HG03342 (cell line): Measurements from ENCODE around the gene ANKRD10.
"Not testable (repeated sequence)": the region's sequence is repeated elsewhere in the genome, so short reads cannot be mapped to it uniquely, and the experiment has no call there.

Experiments used
- ATAC-seq: cut with Tn5 transposase; IDR thresholded peaks from one replicate; pipeline ENCODE4 v1.9.1; 2021; ENCODE audit warnings: mild to moderate bottlenecking, moderate library complexity; ENCODE audit not compliant: unreplicated experiment

ANKRD10 gene

DNA sequence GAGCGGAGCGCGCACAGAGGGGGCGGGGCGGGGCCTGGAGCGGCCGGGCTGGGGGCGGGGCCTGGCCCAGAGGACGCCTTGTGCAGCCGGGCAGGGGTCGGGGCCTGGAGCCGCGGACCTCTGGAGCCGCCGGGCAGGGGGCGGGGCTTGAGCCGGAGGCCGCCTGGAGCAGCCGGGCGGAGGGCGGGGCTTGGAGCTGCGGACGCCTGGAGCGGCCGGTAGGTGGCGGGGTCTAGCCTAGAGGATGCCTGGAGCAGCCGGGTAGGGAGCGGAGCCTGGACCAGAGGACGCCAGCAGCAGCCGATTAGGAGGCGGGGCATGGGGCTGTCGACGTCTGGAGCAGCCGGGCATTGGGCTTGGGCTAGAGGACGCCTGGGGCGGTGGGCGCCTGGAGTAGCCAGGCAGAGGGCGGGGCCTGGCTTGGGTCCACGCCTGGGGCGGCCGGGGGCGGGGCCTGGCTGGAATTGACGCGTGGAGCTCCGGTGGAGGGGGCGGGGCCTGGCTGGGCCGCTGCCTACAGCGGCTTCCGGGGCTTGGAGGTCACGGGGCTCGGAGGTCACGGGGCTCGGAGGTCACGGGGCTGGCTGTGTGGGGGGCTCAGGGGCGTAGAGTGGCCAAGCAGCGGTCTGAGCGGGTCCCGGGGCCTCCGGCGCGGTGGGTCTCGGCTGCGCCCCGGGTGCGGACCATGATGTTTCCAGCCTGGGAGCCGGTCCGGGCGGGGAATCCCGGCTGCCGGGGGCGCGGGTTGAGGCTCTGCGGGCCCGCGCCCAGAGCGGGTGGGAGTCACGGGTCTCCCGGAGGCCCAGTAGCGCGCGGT is at the start of gene ANKRD10:
ANKRD10 (minus strand) TSS at position 13 of the 817 bp plus-strand sequence. CDS start 135 bp downstream, outside the sequence.
- ATAC-seq, result peak; percentile 77

DNA sequence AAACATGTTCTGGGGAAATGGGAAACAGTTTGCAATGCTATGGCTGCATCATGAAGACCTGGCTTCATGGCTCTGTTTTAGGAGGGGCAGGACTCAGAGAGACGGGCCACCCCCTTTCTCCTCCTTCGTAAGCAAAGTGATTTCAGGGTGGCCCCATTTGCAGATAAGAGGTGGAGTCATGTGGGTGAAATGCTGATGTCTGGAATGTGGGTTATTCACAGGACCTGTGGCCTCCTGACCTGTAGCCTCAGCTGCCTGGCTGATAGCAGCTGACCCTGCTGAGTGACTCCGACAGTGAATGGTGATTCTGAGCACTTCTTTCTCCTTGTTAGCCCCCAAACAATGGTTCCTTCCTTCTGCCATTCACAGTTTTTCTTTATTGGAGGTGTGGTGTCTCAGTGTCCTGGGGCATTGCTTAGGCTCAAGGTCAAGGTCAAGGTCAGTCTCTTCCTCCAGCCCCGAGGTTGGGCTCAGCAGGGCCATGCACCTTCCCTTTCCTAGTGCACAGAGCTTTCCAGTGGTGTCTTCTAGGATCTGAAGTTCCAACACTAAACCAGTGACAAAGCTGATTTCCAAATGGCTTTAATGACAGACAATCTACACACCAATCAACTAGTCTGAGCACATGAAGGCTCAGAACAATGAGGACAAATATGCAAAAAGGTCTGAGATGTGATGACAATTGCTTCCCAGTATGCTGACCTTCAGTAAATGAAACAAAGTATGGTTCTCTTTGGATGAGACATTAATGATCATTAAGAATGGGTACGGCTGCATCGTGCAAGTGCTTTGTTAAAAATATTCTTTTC is 49.6 kb upstream of the ANKRD10 start:
- ATAC-seq, result peak; percentile 11

DNA sequence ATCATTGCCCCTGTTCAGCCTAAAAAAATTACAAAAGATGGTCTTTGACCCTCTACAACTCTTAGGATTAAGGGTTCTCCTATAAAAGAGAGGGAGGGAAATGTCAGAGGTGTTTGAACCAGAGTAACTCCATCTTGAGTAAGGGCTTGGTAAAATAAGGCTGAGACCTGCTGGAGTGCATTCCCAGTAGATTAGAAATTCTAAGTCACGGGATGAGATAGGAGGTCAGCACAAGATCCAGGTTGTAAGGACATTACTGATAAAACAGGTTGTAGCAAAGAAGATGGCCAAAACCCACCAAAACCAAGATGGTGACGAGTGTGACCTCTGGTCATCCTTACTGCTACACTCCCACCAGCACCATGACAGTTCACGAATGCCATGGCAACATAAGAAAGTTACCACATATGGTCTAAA is 48.7 kb upstream of the ANKRD10 start:
- ATAC-seq, result no peak

DNA sequence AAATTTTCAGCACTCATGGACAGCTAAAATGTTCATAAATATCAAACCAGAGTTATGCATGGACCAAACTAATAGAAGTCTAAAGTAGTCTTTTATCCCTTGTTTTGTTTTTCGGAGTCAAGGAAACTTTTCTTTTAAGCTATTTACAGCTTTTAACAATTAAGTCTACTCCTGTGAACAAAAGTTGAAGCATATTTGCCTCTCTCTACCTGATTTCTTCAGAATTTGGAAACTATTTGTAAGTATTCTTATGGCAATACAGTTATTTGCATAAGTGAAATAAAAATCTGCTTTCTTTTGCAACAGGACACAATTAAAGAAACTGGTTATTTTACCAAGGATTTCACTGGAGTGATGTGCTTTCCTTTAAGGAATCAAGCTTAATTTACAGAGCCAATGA is 47.1 kb upstream of the ANKRD10 start:
- no peak for ATAC-seq

DNA sequence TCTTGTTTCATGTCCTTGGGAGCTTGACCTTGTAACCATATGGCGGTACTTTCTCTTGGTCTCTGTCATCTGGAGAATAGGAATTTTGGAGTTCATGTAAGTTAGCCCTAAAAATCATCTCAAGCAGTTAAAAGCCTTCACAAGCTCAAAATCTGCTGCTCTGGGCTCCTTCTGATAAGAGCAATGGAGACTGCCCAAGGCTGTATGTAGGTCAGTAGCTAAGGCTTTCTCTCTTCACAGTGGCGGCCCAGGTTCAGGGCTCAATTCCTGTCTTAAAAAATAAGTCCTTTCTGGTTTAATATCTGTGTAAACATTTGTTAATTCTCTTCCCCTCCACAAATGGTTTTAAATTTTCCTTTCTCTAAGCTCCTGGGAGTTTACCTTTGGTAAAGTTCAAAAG is 45.3 kb upstream of the ANKRD10 start:
- ATAC-seq, result no peak

DNA sequence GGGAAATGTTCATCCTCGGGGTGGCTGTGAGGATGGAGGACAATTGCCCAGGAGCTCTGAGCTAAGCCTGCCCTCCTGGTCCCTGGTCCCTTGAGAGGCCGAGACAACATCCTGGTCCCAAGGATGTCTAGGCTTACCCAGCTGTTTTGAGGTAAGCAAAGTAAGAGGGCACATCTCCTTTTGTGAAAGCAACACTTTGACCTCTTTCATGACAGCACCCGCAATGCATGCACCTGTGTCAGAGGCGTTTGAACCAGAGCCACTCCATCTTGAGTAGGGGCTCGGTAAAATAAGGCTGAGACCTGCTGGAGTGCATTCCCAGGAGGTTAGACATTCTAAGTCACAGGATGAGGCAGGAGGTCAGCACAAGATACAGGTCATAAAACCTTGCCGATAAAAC is 43.1 kb upstream of the ANKRD10 start:
- no peak for ATAC-seq

DNA sequence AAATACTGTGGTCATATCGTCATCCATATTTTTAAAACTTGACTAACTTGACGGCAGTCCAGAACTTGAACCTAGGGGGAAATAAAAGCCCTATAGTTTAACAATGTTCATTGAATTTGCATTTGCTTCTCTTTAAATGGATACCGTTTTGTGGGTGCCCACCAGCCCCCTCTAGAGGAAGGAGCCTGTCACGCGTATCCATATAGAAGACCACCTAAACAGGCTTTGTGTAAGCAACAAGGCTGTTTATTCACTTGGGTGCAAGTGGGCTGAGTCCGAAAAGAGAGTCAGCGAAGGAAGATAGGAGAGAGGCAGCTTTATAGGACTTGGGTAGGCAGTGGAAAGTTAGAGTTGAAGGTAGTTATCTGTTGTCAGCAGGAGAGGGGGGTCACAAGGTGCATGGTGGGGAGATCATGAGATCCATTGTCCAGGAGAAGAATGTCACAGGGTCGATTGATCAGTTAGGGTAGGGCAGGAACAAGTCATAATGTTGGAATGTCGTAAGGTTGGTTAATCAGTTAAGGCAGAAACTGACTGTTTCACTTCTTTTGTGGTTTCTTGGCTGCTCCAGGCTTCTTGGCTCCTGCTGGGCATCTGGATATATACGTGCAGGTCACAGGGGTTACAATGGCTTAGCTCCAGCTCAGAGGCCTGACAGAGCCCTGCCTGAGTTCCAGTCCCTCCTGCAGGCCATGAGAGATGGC is 42.5 kb upstream of the ANKRD10 start:
- ATAC-seq, result no peak

DNA sequence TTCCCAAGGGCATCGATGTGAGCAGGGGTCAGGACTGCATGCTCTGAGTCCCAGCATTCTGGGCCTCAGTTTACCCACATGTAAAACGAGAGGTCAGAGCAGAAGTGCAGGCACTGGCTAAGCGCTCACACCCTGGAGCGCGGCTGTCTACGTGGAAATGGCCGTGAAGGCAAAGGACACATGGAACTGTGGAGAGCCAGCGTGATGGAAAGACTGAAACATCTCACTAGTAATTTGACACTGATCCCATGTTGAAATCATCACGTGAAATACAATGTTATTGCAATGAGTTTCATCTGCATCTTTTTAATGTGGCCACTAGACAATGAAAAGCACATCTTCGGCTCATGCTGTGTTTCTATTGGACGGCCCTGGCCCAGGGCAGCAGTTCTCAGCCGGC is 41.3 kb upstream of the ANKRD10 start:
- ATAC-seq, result not testable (repeated sequence)

DNA sequence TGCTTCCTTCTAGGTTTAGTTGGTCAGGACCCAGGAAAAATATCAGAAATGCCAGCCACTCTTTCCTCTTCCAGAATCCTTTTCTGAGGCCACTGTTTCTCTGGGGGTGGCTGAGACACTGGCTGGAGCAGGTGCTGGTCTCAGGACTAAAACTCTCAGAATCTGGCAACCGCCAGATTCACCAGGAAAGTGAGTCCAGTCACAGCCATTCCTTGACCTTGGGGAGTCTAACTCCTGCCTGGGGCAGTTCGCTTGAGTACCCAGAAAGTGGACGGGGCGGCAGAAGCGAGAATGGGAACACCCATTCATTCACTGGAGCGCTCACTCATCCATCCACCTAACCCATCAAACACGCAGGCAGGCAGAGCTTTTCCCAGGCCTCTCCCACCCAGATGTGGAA is 40.7 kb upstream of the ANKRD10 start:
- not testable (repeated sequence) for ATAC-seq

DNA sequence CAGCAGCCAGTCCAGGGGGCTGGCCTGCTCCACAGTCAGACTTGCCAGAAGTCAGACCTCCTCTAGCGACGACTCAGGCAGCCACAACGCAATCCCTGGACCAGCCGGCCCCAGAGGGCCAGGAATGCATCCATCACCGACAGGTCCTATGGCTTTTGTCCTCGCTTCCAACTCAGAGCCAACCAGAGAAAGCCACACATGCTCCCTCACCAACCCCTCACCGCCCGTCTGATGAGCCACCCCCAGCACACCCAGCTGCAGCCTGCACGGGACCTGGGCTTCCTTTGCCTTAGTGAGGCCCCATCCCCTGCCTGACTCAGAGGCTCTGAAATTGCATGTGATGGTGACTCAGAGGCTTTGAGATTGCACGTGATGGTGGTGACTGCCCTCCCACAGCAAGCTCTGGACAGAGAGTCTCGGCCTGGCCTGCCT is 40.2 kb upstream of the ANKRD10 start:
- ATAC-seq, result peak; percentile 61

DNA sequence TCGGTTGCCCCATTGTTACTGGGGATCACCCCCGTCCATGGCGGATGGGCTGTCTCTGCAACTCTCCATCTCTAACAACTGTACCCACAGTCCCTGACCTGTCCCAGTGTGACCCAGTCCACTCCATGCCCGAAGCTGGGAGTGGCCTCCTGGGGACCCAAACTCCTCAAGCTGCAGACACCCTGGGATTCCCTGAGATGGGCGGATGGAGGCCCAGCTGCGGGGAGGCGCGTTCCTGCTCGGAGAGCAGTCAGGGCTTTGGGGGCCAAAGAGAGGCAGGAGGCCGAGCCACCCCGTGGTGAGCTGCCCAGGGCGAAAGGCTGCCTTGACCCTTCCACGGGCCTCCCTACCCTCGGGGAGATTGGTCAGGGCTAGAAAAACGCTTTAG is 39.7 kb upstream of the ANKRD10 start:
- not testable (repeated sequence) for ATAC-seq

DNA sequence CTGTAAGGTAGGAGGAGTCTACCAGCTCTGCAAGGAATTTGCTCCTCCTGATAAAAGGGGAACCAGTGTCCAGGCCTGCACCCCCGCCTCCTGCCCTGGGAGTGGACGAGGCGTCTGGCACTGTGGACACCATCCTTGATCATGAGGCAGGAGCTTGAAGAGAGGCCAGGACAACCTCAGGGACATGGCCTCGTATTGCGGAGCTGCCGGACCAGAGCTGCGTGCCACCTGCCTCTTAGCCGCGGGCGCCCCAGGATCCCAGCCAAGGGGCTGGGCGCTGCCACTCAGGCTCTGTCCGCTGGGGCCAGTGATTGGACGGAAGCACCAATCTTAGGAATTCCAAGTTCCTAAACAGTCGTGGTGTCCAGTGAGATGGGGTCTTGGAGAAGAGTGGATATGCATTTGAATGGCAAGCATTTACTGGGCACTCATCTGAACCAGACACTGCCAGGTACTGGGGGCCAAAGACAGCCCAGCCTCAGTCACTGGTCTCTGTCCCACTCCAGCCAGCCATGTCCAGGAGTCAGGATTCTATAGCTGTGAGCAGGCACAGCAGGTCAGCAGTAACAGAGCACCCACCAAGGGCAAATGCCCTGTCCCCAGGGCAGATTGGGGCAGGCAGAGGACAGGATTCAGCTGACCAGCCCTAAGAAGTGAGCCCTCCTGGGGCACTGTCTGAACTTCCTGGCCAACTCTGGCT is 39.1 kb upstream of the ANKRD10 start:
- ATAC-seq, result no peak

DNA sequence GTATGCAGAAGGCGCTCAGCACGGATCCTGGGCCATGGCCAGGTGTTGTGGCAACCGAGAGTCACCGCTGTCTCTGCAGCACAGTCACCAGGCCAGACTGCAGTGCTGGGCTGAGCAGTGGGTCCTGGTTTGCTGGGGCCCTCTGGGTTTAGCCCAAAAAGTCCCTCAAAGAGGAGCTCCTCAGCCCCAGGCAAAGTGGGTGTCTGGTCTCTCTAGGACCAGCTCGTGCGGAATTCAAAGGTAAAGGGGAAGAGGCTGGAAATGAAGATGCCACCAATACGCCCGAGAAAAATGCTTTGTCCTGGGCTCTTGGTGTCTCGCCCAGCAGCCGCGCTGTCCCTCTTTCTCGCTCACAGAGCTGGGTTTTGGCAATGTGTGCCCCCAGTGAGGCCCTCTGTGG is 38.5 kb upstream of the ANKRD10 start:
- ATAC-seq, result no peak

DNA sequence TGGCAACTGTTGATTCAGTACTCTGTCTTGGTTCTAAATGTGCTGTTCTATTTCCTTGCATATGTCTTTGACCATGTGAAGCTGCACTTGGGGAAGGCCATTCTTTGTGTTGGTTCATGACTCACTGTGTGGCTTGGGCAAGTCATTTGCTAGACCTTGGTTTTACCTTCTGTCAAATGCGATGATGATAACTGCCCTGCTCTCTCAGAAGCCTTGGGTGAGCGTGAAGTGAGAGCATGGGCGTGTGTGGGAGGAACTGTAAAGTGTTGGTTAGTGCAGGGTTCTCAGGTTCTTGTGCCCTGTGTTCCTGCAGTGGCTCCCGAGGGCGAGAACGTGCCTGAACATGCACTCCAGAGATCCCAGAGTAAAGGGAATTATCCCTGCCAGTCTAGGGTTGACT is 37.3 kb upstream of the ANKRD10 start:
- not testable (repeated sequence) for ATAC-seq

DNA sequence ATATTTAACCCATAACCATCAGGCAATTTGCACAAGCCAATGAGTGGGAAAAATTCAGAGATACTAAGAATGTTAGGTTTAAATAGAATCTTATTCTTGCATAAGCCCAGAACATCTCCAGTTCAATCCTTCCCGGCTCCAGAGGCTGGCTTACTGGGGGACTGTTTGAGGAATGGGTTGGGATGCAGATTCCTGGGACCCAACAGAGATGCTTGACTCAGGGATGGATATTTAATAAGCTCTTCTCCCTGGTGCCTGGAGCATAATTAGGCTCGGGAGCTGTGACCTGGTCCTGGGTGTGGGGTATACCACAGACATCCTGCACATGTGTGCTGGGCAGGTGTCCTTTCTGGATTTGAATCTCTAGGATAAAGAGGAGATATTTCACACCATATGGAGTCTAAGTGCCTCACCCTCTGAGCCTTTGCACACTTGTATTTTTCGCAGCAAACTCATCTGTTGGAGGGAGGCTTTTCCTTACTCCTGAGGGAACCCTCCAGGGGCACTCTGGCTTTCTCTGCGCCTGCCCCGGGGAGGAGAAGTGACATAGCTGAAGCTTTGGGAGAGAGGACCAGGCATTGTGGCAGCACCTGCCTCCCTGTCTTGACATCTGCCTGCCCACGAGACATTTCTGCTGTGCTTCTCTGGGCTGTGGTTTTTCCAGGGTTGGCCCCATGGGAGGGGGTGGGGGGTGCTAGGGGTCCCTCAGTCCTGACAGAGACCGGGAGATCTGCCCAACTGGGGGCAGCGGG is 36.1 kb upstream of the ANKRD10 start:
- ATAC-seq, result no peak

DNA sequence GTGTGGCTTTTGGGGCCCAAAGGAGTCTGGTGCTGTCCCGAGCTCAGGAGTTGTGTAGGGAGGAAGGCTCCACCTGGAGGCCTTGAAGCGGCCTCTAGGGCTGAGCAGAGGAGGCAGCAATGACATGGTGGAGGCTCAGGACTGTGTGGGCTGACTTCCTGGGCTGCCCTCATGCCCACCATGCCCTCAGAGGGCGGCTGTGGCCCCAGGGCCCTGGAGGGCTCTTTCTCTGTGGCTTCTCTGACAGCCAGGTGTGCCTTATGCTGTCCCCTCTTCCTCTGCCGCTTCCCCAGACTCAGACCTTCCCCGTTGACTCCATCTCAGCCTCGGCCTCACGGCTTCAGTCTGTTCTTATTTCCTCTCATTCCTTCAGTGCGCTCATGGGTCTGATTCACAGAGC is 35.5 kb upstream of the ANKRD10 start:
- no peak for ATAC-seq

DNA sequence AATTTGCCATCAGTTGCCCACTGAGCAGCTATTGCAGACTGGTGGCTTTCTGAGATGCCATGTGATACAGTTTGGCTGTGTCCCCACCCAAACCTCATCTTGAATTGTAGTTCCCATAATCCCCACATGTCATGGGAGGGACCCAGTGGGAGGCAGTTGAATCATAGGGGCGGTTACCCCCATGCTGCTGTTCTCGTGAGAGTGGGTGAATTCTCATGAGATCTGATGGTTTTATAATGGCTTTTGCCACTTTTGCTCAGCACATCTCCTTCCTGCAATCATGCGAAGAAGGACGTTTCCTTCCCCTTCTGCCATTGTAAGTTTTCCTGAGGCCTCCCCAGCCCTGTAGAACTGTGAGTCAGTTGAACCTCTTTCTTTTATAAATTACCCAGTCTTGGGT is 34.8 kb upstream of the ANKRD10 start:
- ATAC-seq, result no peak

DNA sequence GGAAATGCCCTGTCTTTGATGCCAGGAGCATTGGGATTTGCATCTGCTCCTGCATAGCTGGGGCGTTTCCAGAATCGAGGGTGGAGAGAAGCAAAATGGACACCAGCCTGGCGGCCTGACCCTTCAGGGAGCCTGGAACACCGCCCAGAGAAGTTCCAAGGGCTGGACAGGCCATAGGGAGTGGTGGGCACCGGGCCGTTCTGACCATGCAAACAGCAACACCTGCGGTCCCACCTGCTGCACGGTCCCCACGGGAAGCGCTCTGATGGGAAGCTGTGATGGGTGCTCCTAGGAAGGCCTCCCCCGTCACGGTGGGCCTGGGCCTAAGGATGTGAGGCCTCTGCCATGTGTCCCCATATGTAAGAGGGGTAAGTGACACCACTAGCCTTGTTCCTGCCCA is 34.2 kb upstream of the ANKRD10 start:
- no peak for ATAC-seq

DNA sequence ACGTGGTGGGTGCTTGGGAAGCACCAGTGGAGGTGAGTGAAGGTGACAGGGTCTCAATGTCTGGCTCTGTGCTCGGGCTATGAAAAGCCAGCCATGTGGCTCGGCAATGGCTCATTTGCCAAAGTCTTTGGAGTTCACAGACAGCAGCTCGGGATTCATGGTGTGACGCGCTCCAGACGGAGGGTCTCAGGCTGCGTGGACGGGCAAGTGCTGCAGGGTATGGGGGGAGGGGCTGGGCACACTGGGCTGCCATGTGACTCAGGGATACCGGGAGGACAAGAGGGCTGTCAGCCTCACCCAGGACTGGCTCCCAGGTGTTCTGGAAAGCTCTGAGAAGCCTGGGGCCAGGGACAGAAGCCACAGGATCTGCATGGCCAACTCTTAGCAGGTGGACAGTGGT is 32.5 kb upstream of the ANKRD10 start:
- not testable (repeated sequence) for ATAC-seq

DNA sequence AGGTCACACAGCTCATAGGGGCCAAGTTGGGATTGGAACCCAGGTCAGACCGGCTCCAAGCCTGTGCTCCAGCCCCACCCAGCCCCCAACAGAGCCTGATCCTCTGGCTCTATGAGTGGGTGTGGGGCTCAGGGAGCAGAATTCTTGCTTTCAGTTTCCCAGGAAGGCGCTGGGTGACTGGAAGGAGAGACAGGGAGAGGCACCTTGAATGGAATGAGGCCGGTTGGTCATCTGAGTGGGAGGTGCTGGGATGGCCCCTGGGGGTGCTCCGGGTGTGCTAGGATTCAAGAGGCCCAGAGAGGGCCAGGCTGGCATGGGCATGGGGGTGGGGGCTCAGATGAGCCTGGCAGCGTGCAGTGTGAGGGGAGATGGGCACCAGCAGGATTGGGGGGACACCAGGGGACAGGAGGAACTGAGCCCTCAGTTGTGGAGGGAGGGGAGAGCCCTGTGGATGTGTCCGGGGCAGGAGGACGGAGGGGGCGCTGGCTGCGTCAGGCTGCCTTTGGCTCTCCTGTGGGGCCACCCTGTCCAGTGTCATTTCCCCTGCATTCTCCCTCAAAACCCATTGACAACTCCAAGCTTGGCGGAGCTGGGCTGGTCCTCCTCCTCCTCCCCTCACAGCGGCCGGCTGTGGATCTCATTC is 31.2 kb upstream of the ANKRD10 start:
- no peak for ATAC-seq
